ENCODE data around the gene PDE9A. TPM values are rescaled to one million over a fixed set of nuclear protein-coding genes. Genes with fewer than 3 reads are reported as not detected.

Gene PDE9A
- polyA plus RNA-seq, 1 experiment, result 0.14 TPM

- ChIA-PET POLR2A (no interaction called here), CTCF (no interaction called here)
- Histone ChIP-seq H3K9me3 (ENCODE audit: control insufficient read depth, insufficient read depth, low read length) (no peaks in the 10 kb centered on the region; the same call in 1 of the 2 replicates), H3K27ac (ENCODE audit: low read depth, low read length) (no peak overlapping the region), H3K4me3 (ENCODE audit: low read depth, low read length) (no peak overlapping the region), H3K27me3 (ENCODE audit: control insufficient read depth, insufficient read depth, low read length) (peaks cover 7% of the 10 kb centered on the region)
- TF ChIP-seq, protein P1, sequence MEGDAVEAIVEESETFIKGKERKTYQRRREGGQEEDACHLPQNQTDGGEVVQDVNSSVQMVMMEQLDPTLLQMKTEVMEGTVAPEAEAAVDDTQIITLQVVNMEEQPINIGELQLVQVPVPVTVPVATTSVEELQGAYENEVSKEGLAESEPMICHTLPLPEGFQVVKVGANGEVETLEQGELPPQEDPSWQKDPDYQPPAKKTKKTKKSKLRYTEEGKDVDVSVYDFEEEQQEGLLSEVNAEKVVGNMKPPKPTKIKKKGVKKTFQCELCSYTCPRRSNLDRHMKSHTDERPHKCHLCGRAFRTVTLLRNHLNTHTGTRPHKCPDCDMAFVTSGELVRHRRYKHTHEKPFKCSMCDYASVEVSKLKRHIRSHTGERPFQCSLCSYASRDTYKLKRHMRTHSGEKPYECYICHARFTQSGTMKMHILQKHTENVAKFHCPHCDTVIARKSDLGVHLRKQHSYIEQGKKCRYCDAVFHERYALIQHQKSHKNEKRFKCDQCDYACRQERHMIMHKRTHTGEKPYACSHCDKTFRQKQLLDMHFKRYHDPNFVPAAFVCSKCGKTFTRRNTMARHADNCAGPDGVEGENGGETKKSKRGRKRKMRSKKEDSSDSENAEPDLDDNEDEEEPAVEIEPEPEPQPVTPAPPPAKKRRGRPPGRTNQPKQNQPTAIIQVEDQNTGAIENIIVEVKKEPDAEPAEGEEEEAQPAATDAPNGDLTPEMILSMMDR (IDR thresholded peaks at IDR 0.05; ENCODE audit: low read depth, low read length), result no peak
- no peak for DNase-seq (ENCODE audit: low read depth, low spot score)
Measured at GRCh38 chr21:42735061-42735460, 81.6 kb downstream of the PDE9A start.

DNA sequence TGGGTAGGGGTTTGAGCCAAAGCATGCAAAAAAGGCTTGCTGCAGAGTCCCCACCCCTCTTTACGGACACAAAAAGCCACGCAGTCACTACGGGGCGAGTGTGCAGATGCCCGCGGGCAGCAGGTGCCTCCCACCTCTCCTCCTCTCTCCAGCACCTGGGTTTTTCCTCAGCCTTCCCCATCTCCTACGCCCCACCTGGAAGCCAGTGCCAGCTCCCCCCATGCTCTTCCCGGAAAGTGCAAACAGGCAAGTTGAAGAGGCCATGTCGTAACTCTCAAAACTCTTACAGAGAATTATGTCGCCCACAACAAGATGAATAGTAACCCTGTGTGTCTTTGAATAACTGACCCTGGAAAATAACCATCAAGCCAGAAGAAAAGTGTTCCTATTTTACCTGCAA lies 82.5 kb downstream of the PDE9A start:
- ChIA-PET POLR2A (no interaction called here), CTCF (no interaction called here)
- DNase-seq (ENCODE audit: low read depth, low spot score), result no peak
- TF ChIP-seq, protein P1 (IDR thresholded peaks at IDR 0.05; ENCODE audit: low read depth, low read length), result no peak
- H3K4me3 ChIP-seq (ENCODE audit: low read depth, low read length), result no peak overlapping the region
- peaks cover 7% of the 10 kb centered on the region for H3K27me3 ChIP-seq (ENCODE audit: control insufficient read depth, insufficient read depth, low read length)
- no peaks in the 10 kb centered on the region; the same call in 1 of the 2 replicates for H3K9me3 ChIP-seq (ENCODE audit: control insufficient read depth, insufficient read depth, low read length)
- H3K27ac ChIP-seq (ENCODE audit: low read depth, low read length), result no peak overlapping the region

DNA sequence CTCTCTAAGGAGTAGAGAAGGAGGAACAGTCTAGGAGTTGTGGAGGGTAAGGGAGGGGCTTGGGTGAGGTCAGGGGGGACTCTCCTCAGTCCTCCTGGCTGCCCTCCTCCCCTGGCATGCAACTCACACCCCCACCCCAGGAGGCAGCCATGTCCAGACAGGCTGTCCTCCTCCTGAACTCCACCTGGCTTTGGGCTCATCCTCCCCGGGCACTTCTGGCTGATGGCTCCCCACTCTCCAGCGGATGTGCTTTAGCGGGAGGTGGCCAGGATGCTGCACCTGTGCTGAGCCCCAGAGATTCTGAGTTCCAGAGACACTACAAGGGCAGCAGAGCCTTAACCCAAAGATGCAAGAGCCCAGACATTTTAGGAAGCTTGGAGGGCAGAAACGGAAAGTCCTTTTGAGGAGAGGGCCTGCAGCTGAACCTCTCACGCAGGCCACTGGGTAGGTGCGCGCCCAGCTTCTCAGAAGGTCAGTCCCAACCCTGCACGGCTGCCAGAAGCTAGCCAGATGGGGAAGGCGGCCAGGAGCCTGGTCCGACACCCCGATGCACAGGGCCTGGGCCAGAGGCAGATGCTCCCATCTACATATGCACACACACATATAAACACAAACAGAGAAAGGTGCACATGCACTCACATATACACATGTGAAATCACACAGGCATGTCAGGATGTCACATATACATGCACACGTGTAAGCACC lies 83.4 kb downstream of the PDE9A start:
- ChIA-PET POLR2A (no interaction called here), CTCF (no interaction called here)
- Histone ChIP-seq H3K9me3 (ENCODE audit: control insufficient read depth, insufficient read depth, low read length) (no peaks in the 10 kb centered on the region; the same call in 1 of the 2 replicates), H3K27ac (ENCODE audit: low read depth, low read length) (no peak overlapping the region), H3K27me3 (ENCODE audit: control insufficient read depth, insufficient read depth, low read length) (peaks cover 11% of the 10 kb centered on the region), H3K4me3 (ENCODE audit: low read depth, low read length) (no peak overlapping the region)
- TF ChIP-seq, protein P1 (IDR thresholded peaks at IDR 0.05; ENCODE audit: low read depth, low read length), result no peak
- DNase-seq (ENCODE audit: low read depth, low spot score), result no peak

DNA sequence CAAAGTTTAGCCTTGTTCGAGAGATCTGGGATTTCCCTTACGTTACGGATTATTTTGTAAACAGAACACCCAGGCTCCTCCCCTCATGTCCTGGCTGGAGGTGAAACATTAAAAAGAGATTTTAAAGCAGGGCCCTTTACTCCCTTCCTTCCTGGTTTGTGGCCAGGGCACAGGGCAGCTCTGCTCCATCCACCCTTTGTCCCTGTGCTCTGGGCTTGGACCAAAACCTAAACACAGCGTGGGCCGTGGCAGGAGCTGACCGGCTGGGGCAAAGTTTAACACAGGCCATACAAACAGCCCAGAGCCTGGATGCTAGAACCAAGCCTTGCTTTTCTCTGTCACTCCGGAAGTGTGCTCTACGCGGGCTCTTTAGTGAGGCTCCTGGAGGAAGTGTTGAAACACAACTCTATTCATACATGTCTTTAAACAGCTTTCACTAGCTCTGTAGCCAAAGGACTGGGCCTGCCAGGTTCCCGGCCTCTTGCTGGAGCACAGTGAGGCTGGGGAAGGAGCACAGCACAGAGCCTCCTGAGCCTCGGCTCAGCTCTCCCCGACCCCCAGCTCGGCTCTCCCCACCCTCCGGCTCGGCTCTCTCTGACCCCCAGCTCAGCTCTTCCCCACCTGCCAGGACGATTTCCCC lies 84.7 kb downstream of the PDE9A start:
- TF ChIP-seq, protein P1 (IDR thresholded peaks at IDR 0.05; ENCODE audit: low read depth, low read length), result no peak
- DNase-seq (ENCODE audit: low read depth, low spot score), result no peak
- H3K9me3 ChIP-seq (ENCODE audit: control insufficient read depth, insufficient read depth, low read length), result no peaks in the 10 kb centered on the region
- ChIA-PET POLR2A (no interaction called here), CTCF (no interaction called here)
- H3K27ac ChIP-seq (ENCODE audit: low read depth, low read length), result peak overlapping the region; percentile 11
- no peak overlapping the region for H3K4me3 ChIP-seq (ENCODE audit: low read depth, low read length)
- peaks cover 12% of the 10 kb centered on the region for H3K27me3 ChIP-seq (ENCODE audit: control insufficient read depth, insufficient read depth, low read length)
